SH-SY5Y (cell line): ENCODE measurements around the gene XCR1.

Experiments
- GATA2 ChIP-seq: IDR thresholded peaks from 2 replicates; pipeline ENCODE4 v1.6.1; 2011; ENCODE audit warnings: mild to moderate bottlenecking, low read depth, low read length
- GATA3 ChIP-seq: IDR thresholded peaks from 2 replicates; pipeline ENCODE4 v1.6.1; 2011; ENCODE audit warnings: low read depth, mild to moderate bottlenecking, low read length, moderate library complexity

DNA sequence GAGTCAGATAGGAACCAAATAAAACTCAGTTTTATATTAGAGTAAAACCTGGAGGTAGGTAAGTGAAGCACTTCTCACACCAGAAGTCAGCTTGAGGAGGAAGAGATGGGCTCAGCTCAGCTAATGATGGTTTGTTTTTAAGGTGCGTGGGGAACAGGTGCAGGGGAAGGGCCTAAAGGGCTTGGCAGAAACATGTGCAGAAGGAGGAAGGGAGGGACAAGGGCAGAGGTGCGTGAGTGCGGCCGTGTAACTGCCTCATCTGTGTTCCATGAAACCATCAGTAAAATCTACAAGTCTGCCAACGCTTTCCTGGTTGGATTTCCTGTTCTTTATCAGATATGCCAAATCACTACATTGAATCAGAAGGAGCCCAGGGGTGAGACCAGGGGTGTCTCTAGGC lies 51.6 kb downstream of the XCR1 start:
- TF ChIP-seq GATA2 = no peak
- no peak for TF ChIP-seq GATA3
